DOHH2 (cell line): Measurements from ENCODE around the gene NEK1.

Experiments
- H3F3A ChIP-seq: fragments of 200-600 bp; sonication (generic), shearing (Covaris generic); 2 replicates; pipeline ENCODE4 v1.6.0; 2016; ENCODE audit warnings: antibody characterized with exemption, mild to moderate bottlenecking; ENCODE audit not compliant: control insufficient read depth, insufficient read depth
- H3K27ac ChIP-seq: fragments of 200-600 bp; sonication (generic); 2 replicates; pipeline ENCODE4 v1.5.1; 2014; ENCODE audit warnings: low read depth, mild to moderate bottlenecking, low read length, moderate library complexity
- H3K27me3 ChIP-seq: fragments of 200-600 bp; sonication (generic); 2 replicates; pipeline ENCODE4 v1.6.1; 2014; ENCODE audit warnings: mild to moderate bottlenecking, low read length, mixed read lengths; ENCODE audit not compliant: control insufficient read depth
- H3K36me3 ChIP-seq: fragments of 200-600 bp; sonication (generic); 2 replicates; pipeline ENCODE4 v1.6.1; 2014; ENCODE audit warnings: mild to moderate bottlenecking, low read length, moderate library complexity, mixed read lengths; ENCODE audit not compliant: control insufficient read depth
- H3K4me1 ChIP-seq: fragments of 200-600 bp; sonication (generic); 2 replicates; pipeline ENCODE4 v1.6.1; 2014; ENCODE audit warnings: mild to moderate bottlenecking, low read length, mixed read lengths; ENCODE audit not compliant: control insufficient read depth
- H3K4me2 ChIP-seq: fragments of 200-600 bp; sonication (generic); 2 replicates; pipeline ENCODE4 v1.6.0; 2014; ENCODE audit warnings: mild to moderate bottlenecking, low read length, moderate library complexity
- H3K4me3 ChIP-seq: fragments of 200-600 bp; sonication (generic); 2 replicates; pipeline ENCODE4 v1.5.1; 2014; ENCODE audit warnings: mild to moderate bottlenecking, low read length, mixed read lengths
- H3K79me2 ChIP-seq: fragments of 200-600 bp; sonication (generic); 2 replicates; pipeline ENCODE4 v1.6.1; 2014; ENCODE audit warnings: mild to moderate bottlenecking, low read length, mixed read lengths; ENCODE audit not compliant: control insufficient read depth
- H3K9me2 ChIP-seq: fragments of 200-600 bp; sonication (generic); replicated peaks from 2 replicates; pipeline ENCODE4 v1.6.1; 2014; ENCODE audit warnings: mild to moderate bottlenecking, low read length, mixed read lengths; ENCODE audit not compliant: control insufficient read depth
- H3K9me3 ChIP-seq: fragments of 200-600 bp; sonication (generic); 2 replicates; pipeline ENCODE4 v1.6.1; 2014; ENCODE audit warnings: antibody characterized with exemption, low read length, mixed read lengths; ENCODE audit not compliant: control insufficient read depth, insufficient read depth
- H4K20me1 ChIP-seq: fragments of 200-600 bp; sonication (generic); 2 replicates; pipeline ENCODE4 v1.6.0; 2014; ENCODE audit warnings: low read depth, mild to moderate bottlenecking, antibody characterized with exemption, low read length, moderate library complexity; ENCODE audit not compliant: control insufficient read depth, insufficient read depth
- EZH2phosphoT487 ChIP-seq: fragments of 200-600 bp; sonication (generic); IDR thresholded peaks from 2 replicates; pipeline ENCODE4 v1.6.1; 2017; ENCODE audit warnings: borderline replicate concordance, mild to moderate bottlenecking, antibody characterized with exemption, low read length, moderate library complexity, mixed read lengths
- TF ChIP-seq, protein P1 (sequence below): fragments of 200-600 bp; sonication (generic); IDR thresholded peaks from one replicate; pipeline ENCODE4 v1.5.1; 2014; ENCODE audit warnings: antibody characterized with exemption, mild to moderate bottlenecking, low read depth, low read length; ENCODE audit not compliant: poor library complexity, severe bottlenecking

The NEK1 gene

DNA sequence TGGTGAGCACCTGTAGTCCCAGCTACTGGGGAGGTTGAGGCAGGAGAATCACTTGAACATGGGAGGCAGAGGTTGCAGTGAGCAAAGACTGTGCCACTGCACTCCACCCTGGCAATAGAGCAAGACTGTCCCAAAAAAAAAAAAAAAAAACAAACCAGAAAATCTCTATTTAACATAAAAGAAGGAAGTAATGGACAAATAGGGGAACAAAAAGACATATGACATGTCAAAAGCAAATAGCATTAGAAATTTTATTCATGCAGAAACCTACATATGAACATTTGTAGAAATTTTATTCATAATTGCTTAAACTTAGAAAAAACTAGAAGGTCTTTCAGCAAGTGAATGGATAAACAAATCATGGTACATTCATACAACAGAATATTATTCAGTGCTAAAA, 244.6 kb downstream of the NEK1 start:
- H3K4me2 ChIP-seq: no peak overlapping the region

GRCh38 chr4:169366821-169367220, 245.6 kb downstream of the NEK1 start:
- Histone ChIP-seq H3F3A (no peaks in the 10 kb centered on the region), H3K4me2 (no peak overlapping the region), H3K36me3 (no peaks in the 10 kb centered on the region), H3K79me2 (no peaks in the 10 kb centered on the region), H3K27me3 (no peaks in the 10 kb centered on the region), H3K27ac (no peak overlapping the region), H3K4me3 (no peak overlapping the region), H3K4me1 (no peaks in the 10 kb centered on the region), H4K20me1 (no peaks in the 10 kb centered on the region), H3K9me3 (no peaks in the 10 kb centered on the region), H3K9me2 (no peaks in the 10 kb centered on the region)
- TF ChIP-seq, protein P1, sequence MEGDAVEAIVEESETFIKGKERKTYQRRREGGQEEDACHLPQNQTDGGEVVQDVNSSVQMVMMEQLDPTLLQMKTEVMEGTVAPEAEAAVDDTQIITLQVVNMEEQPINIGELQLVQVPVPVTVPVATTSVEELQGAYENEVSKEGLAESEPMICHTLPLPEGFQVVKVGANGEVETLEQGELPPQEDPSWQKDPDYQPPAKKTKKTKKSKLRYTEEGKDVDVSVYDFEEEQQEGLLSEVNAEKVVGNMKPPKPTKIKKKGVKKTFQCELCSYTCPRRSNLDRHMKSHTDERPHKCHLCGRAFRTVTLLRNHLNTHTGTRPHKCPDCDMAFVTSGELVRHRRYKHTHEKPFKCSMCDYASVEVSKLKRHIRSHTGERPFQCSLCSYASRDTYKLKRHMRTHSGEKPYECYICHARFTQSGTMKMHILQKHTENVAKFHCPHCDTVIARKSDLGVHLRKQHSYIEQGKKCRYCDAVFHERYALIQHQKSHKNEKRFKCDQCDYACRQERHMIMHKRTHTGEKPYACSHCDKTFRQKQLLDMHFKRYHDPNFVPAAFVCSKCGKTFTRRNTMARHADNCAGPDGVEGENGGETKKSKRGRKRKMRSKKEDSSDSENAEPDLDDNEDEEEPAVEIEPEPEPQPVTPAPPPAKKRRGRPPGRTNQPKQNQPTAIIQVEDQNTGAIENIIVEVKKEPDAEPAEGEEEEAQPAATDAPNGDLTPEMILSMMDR: no peak
- TF ChIP-seq EZH2phosphoT487: no peak

More for the DNA sequence above, 244.6 kb downstream of the NEK1 start:
- no peak overlapping the region for H3K27ac ChIP-seq
- H3K4me1 ChIP-seq: no peaks in the 10 kb centered on the region
- no peaks in the 10 kb centered on the region for H3K36me3 ChIP-seq
- TF ChIP-seq EZH2phosphoT487: no peak
- TF ChIP-seq, protein P1: no peak
- H3F3A ChIP-seq: no peaks in the 10 kb centered on the region
- H3K9me2 ChIP-seq: no peaks in the 10 kb centered on the region
- no peaks in the 10 kb centered on the region for H3K9me3 ChIP-seq
- H4K20me1 ChIP-seq: no peaks in the 10 kb centered on the region
- H3K79me2 ChIP-seq: no peaks in the 10 kb centered on the region
- H3K4me3 ChIP-seq: no peak overlapping the region
- H3K27me3 ChIP-seq: no peaks in the 10 kb centered on the region

- no peak for TF ChIP-seq EZH2phosphoT487
- TF ChIP-seq, protein P1: no peak
- H3K36me3 ChIP-seq: no peaks in the 10 kb centered on the region
- no peaks in the 10 kb centered on the region for H3F3A ChIP-seq
- H3K79me2 ChIP-seq: no peaks in the 10 kb centered on the region
- no peaks in the 10 kb centered on the region for H3K27me3 ChIP-seq
- no peaks in the 10 kb centered on the region for H3K9me3 ChIP-seq
- H3K27ac ChIP-seq: no peak overlapping the region
- no peak overlapping the region for H3K4me3 ChIP-seq
- no peak overlapping the region for H3K4me2 ChIP-seq
- no peaks in the 10 kb centered on the region for H3K4me1 ChIP-seq
- no peaks in the 10 kb centered on the region for H4K20me1 ChIP-seq
- H3K9me2 ChIP-seq: no peaks in the 10 kb centered on the region
These were observed 249.8 kb downstream of the NEK1 start for GRCh38 chr4:169362607-169363006.

DNA sequence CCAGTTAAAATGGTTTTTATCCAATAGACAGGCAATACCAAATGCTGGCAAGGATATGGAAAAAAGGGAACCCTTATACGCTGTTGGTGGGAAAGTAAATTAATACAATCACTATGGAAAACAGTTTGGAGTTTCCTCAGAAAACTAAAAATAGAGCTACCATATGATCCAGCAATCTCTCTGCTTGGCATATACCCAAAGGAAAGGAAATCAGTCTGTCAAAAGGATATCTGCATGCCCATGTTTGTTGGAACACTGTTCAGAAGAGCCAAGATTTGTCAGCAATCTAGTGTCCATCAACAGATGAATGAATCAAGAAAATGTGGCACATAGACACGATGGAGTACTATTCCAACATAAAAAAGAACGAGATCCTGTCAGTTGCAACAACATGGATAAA, 250.6 kb downstream of the NEK1 start:
- no peaks in the 10 kb centered on the region for H4K20me1 ChIP-seq
- H3F3A ChIP-seq: no peaks in the 10 kb centered on the region
- no peaks in the 10 kb centered on the region for H3K9me2 ChIP-seq
- H3K27ac ChIP-seq: no peak overlapping the region
- H3K79me2 ChIP-seq: no peaks in the 10 kb centered on the region
- H3K4me2 ChIP-seq: no peak overlapping the region
- H3K4me3 ChIP-seq: no peak overlapping the region
- H3K27me3 ChIP-seq: no peaks in the 10 kb centered on the region
- TF ChIP-seq EZH2phosphoT487: no peak
- TF ChIP-seq, protein P1: no peak
- no peaks in the 10 kb centered on the region for H3K4me1 ChIP-seq
- no peaks in the 10 kb centered on the region for H3K9me3 ChIP-seq
- H3K36me3 ChIP-seq: no peaks in the 10 kb centered on the region
